Measurements from ENCODE around the gene DAP. TPM values are rescaled to one million over a fixed set of nuclear protein-coding genes. Genes with fewer than 3 reads are reported as not detected.

Gene DAP
- total RNA-seq, 1 experiment from 2014 or later, result 47.7 TPM

- no peak for TF ChIP-seq ATF6 (CRISPR knock-in tag; IDR thresholded peaks at IDR 0.05)
- no peak for TF ChIP-seq ZBTB21 (CRISPR knock-in tag; IDR thresholded peaks at IDR 0.05; ENCODE audit: borderline replicate concordance)
- no peak for TF ChIP-seq CTCF (IDR thresholded peaks at IDR 0.05)
- no peak for TF ChIP-seq FOXJ3 (CRISPR knock-in tag; IDR thresholded peaks at IDR 0.05; ENCODE audit: borderline replicate concordance)
- TF ChIP-seq ZNF263 (CRISPR knock-in tag; IDR thresholded peaks at IDR 0.05; ENCODE audit: low read depth), result no peak
- TF ChIP-seq ZNF396 (CRISPR knock-in tag; IDR thresholded peaks at IDR 0.05; ENCODE audit: borderline replicate concordance), result no peak
- no peak for TF ChIP-seq USF1 (CRISPR knock-in tag; IDR thresholded peaks at IDR 0.05)
Measured at GRCh38 chr5:10756549-10756948, 4.5 kb downstream of the DAP start (continued).

GRCh38 chr5:10753178-10753577 is 7.9 kb downstream of the DAP start:
- ChIA-PET POLR2A (no interaction called here), CTCF (interaction anchor here (1.4 kb wide), 1 partner anchor 235 kb away, joined by 7 read pairs; no protein-coding TSS in a partner anchor)
- ATAC-seq (no peak), DNase-seq (ENCODE audit: low spot score) (no peak)
- Mint-ChIP-seq H3K27ac (no peak overlapping the region), H3K36me3 (peaks cover 18% of the 10 kb centered on the region), H3K27me3 (ENCODE audit: low read depth) (no peaks in the 10 kb centered on the region), H3K9me3 (peaks cover 9% of the 10 kb centered on the region; the same call in 1 of the 2 replicates), H3K4me3 (no peak overlapping the region), H3K4me1 (peaks cover 22% of the 10 kb centered on the region)
- TF ChIP-seq MAX (CRISPR knock-in tag; IDR thresholded peaks at IDR 0.05) (no peak), IRF2 (CRISPR knock-in tag; IDR thresholded peaks at IDR 0.05; ENCODE audit: borderline replicate concordance, low read depth) (no peak), FOXP1 (CRISPR knock-in tag; IDR thresholded peaks at IDR 0.05; ENCODE audit: borderline replicate concordance) (no peak), SMAD4 (CRISPR knock-in tag; IDR thresholded peaks at IDR 0.05) (no peak), E2F5 (CRISPR knock-in tag; IDR thresholded peaks at IDR 0.05) (no peak), SOX15 (CRISPR knock-in tag; IDR thresholded peaks at IDR 0.05) (no peak), E2F1 (CRISPR knock-in tag; IDR thresholded peaks at IDR 0.05) (no peak), ZNF232 (CRISPR knock-in tag; IDR thresholded peaks at IDR 0.05) (no peak), ESRRA (CRISPR knock-in tag; IDR thresholded peaks at IDR 0.05; ENCODE audit: borderline replicate concordance) (no peak), FOXK1 (CRISPR knock-in tag; IDR thresholded peaks at IDR 0.05) (no peak), SP1 (CRISPR knock-in tag; conservative IDR thresholded peaks at IDR 0.05) (no peak)

- H3K36me3 Mint-ChIP-seq, result peaks cover 18% of the 10 kb centered on the region
- no peak for TF ChIP-seq FOXK1 (CRISPR knock-in tag; IDR thresholded peaks at IDR 0.05)
- TF ChIP-seq SOX15 (CRISPR knock-in tag; IDR thresholded peaks at IDR 0.05), result no peak
- no peak for TF ChIP-seq MAX (CRISPR knock-in tag; IDR thresholded peaks at IDR 0.05)
- no peak for TF ChIP-seq NFATC4 (CRISPR knock-in tag; IDR thresholded peaks at IDR 0.05)
- TF ChIP-seq ZBTB43 (CRISPR knock-in tag; IDR thresholded peaks at IDR 0.05), result no peak
- TF ChIP-seq SP1 (CRISPR knock-in tag; conservative IDR thresholded peaks at IDR 0.05), result no peak
- no peaks in the 10 kb centered on the region for H3K27me3 Mint-ChIP-seq (ENCODE audit: low read depth)
- H3K27ac Mint-ChIP-seq, result no peak overlapping the region
- peaks cover 9% of the 10 kb centered on the region; the same call in 1 of the 2 replicates for H3K9me3 Mint-ChIP-seq
- H3K4me3 Mint-ChIP-seq, result no peak overlapping the region
- CTCF ChIA-PET, result interaction anchor here (1.4 to 1.6 kb wide), 2 partner anchors 23 to 235 kb away, joined by 5 to 7 read pairs; no protein-coding TSS in a partner anchor
- peaks cover 17% of the 10 kb centered on the region for H3K4me1 Mint-ChIP-seq
- POLR2A ChIA-PET, result no interaction called here
- ATAC-seq (no peak), DNase-seq (ENCODE audit: low spot score) (no peak)
Measured at GRCh38 chr5:10752451-10752850, 8.6 kb downstream of the DAP start.
